Stimulated activated CD4-positive, alpha-beta T cell treated with anti-CD3 and anti-CD28 coated beads, TNF-alpha, amount 100 ng/mL, for 1 hour (primary cell): ENCODE data around the gene AGAP6.
"Not testable (repeated sequence)": the region's sequence is repeated elsewhere in the genome, so short reads cannot be mapped to it uniquely, and the experiment has no call there.

Source experiments
- DNase-seq, 3 donors: peaks; one replicate each; pipeline ENCODE4 v3.0.0-alpha.2; 2020; ENCODE audit warnings: low read depth in 3 of 3, low spot score in 1 of 3

AGAP6 gene

DNA sequence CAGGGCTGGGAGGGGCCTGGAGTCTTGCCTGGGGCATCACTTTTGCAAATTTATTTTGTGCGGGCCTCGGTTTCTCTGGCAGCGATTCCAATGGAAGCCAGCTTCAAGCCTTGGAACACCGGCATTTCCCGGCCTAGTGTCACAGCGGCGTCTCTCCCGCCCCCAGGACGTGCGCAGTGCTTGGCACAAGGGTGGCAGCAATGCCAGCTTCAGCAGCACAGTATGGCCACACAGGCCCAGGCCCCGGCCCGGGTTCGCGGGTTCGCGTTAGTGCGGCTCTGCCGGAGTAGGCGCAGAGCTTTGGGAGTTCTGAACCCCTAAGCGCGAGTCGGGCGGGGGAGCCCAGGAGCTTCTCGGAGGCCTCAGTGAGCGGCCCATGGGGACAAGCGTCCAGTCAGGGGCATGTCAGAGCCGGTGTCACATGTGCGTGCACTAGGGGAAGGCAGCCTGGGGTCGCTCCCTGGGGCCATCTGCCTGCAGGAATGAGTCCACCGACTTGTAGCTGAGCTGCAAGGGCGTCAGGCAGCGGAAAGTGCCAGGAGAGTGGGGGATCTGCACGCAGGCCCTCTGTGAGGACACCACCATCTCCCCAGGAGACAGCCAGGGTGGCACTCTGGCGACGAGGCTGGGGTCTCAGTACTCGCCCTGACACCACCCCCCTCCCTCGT is 36.6 kb downstream of the AGAP6 start:
- DNase-seq, result not testable (repeated sequence)

- no peak for DNase-seq
Measured at GRCh38 chr10:50025627-50026026, 37.4 kb downstream of the AGAP6 start.

GRCh38 chr10:50027195-50027594 is 39.0 kb downstream of the AGAP6 start:
- no peak for DNase-seq

DNA sequence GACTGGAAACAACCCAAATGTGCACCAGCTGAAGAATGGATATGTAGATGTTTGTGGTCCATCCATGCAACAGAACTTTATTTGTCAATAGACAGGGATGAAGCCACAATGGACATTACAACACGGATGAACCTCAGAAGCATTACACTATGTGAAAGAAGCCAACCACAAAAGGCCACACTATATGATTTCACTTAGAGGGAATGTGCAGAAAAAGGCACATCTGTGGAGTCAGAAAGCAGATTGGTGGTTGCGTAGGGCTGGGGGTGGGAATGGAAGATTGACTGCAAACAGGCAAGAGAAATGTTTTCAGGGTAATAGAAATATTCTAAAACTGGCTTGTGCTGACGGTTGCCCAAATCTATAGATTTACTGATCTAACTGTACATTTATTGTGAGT is 45.3 kb downstream of the AGAP6 start:
- DNase-seq, result no peak

DNA sequence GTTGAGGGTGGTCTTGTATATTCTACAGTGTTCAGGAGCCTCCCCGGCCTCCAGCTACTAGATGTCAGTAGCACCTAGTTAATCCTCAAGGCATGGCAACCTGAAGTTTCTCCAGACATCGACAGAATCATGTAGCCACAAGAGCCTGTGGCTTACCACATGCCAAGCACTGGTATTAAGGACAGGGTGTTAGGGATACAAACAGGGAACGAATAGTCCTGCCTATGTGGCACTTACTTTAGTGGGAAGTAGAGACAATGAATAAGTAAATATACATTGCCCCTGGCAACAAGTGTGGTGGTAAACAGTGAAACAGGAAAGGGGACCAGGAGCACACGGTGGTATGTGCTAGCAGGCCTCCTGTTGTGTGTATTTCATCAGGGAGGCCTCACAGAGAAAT is 47.1 kb downstream of the AGAP6 start:
- not testable (repeated sequence) for DNase-seq

- no peak for DNase-seq
Measured at GRCh38 chr10:50044941-50045664, 56.9 kb downstream of the AGAP6 start.

DNA sequence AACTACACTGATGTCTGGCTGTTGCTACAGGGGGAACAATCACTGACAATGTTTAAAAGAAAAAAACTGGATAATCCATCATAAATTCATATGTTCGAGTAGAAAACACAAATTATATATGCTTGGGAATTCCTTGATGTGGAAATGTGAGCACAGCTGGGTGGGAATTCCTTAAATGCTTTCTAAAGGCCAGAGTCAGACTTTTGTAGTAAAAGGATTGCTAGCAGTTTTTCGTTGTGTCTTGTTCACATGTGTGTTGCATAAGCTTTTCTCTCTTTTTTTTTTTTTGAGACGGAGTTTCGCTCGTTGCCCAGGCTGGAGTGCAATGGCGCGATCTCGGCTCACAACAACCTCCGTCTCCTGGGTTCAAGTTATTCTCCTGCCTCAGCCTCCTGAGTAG is 58.3 kb downstream of the AGAP6 start:
- not testable (repeated sequence) for DNase-seq

DNA sequence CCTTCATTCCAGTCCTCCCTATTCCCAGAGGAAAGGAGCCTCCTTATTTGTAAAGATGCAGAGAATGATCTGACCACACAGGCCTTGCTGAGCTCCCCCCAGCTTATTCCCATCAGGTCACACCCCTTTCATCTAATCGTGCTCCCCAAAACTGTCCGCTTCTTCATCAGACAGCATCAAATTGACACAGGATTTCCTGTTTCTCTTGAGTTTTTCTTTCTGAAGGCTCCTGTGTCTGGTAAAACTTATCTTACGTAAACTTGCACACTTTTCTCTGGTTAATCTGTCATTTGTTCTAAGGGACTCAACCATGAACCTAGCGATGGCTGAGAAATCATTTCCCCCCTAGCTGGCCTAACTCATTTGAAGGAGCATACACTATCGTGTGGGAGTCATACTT is 59.4 kb downstream of the AGAP6 start:
- DNase-seq, result not testable (repeated sequence)

- not testable (repeated sequence) for DNase-seq
Measured at GRCh38 chr10:50051995-50052660, 63.9 kb downstream of the AGAP6 start.

DNA sequence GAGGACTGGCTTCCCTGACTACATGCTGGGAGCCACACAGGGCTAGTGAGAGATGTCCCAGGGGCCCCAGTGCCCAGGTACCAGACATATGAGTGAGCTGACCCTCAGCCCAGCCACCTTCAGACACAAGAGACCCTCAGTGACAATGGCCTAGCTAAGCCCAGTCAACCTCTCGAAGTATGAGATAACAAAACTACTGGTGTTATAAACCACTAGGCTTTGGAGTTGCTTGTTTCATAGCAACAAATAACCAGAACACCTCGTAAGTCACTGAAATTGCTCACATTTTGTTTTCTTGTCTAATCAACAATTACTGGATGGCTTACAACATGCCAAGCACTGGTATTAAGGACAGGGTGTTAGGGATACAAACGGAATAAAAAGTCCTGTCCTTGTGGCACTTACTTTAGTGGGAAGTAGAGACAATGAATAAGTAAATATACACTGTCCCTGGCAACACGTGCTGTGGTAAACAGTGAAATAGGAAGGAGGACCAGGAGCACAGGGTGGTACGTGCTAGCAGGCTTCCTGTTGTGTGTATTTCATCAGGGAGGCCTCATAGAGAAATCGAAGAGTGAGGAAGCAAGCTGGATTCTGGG is 64.7 kb downstream of the AGAP6 start:
- not testable (repeated sequence) for DNase-seq

GRCh38 chr10:50055494-50056292 is 67.5 kb downstream of the AGAP6 start:
- not testable (repeated sequence) for DNase-seq

- DNase-seq, result not testable (repeated sequence)
Measured at GRCh38 chr10:50056654-50057053, 68.4 kb downstream of the AGAP6 start.

GRCh38 chr10:50058727-50059126 is 70.5 kb downstream of the AGAP6 start:
- DNase-seq, result not testable (repeated sequence)

DNA sequence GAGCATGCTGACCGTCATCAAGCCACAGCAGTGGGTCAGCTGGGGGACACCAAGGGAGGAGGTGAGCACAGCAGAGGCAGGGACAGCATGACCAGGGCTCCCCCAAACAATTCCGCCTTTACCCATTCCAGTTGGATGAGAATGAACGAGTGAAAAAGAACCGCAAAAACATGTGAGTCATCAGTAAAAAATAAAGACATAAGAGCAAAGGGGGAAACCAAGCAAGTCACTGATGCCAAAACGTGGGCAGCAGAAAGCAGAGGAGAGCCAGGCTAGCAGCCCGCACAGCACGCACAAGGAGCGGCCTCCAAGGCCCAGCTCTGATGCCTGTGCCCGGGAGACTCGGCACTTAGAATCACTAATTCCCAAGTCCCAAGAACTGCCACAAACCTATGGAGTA is 71.7 kb downstream of the AGAP6 start:
- not testable (repeated sequence) for DNase-seq
